ENCODE data around the gene IER2. TPM values are rescaled to one million over a fixed set of nuclear protein-coding genes. Genes with fewer than 3 reads are reported as not detected.
"Not testable (repeated sequence)": the region's sequence is repeated elsewhere in the genome, so short reads cannot be mapped to it uniquely, and the experiment has no call there.

Gene IER2
- total RNA-seq, 2 donors from 2014 or later, result 85.9 to 140 TPM

DNA sequence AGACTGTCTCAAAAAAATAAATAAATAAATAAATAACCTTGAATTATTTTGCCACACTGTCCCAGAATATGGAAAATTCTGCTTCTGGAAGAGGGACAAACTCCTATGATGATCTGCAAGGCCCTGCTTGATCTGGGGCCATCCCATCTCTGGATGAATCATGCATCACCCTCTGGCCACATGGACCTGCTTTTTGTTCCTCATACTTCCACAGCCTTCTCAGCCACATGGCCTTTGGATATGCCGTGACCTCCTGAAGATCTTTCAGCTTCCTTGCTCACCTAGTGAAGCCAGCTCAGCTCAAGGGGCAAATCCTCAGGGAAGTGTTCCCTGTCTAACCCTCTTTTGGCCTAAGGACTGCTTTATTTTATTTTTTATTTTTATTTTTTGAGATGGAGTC, 10.3 kb downstream of the IER2 start:
- H3K27ac Mint-ChIP-seq, result no peak overlapping the region
- peaks cover 27% of the 10 kb centered on the region for H3K4me1 Mint-ChIP-seq
- H3K9me3 Mint-ChIP-seq, result no peaks in the 10 kb centered on the region
- no peak overlapping the region for H3K4me3 Mint-ChIP-seq
- ATAC-seq (replicated peaks), result no peak
- H3K36me3 Mint-ChIP-seq (ENCODE audit: low read depth), result peaks cover 12% of the 10 kb centered on the region
- no peaks in the 10 kb centered on the region for H3K27me3 Mint-ChIP-seq

- no peaks in the 10 kb centered on the region for H3K27me3 Mint-ChIP-seq
- no peaks in the 10 kb centered on the region for H3K9me3 Mint-ChIP-seq
- ATAC-seq (replicated peaks), result peak; percentile 75
- H3K27ac Mint-ChIP-seq, result peak overlapping the region; percentile 84
- peaks cover 19% of the 10 kb centered on the region for H3K4me1 Mint-ChIP-seq
- peak overlapping the region; percentile 86 for H3K4me3 Mint-ChIP-seq
- no peaks in the 10 kb centered on the region for H3K36me3 Mint-ChIP-seq (ENCODE audit: low read depth)
These were observed 12.8 kb downstream of the IER2 start for GRCh38 chr19:13162724-13163608.

DNA sequence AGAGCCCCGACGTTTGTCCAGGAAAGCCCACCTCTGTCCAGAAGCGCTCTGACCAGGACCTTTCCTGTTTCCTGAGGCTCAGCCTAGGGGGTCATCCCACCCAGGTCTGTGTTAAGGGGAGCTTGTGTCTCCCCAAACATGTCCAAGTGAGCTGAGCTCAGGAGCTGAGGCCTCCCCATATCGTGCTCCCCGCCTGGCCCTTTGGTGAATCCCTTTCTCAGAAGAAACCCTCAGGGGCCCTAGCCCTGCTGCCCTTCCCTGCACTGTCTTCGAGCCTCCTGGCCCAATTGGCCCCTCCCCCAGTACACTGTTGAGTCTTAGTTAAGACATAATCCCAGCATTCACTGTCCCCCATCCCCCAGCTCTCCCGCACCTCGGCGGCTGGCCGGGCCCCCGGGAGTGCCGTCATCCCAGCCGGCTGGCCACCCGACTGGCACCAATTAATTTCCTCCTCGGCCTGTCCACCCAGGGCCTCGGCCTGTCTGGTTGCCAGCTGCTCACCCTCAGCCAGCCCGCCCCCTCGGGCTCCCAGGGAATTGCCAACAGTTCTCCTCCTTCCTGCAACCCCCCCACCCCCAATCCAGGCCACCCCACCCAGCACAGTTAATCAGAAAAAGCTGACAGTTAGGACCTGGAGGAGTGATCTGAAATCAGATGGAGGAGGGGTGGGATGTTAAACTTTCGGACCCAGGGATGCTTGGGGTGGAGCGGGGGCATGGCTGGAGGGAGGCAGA, 13.6 kb downstream of the IER2 start:
- Mint-ChIP-seq H3K4me3 (peak overlapping the region; percentile 86), H3K27ac (peak overlapping the region; percentile 84), H3K4me1 (peaks cover 19% of the 10 kb centered on the region), H3K9me3 (no peaks in the 10 kb centered on the region), H3K27me3 (no peaks in the 10 kb centered on the region), H3K36me3 (ENCODE audit: low read depth) (no peaks in the 10 kb centered on the region)
- peak; percentile 8 for ATAC-seq (replicated peaks)

DNA sequence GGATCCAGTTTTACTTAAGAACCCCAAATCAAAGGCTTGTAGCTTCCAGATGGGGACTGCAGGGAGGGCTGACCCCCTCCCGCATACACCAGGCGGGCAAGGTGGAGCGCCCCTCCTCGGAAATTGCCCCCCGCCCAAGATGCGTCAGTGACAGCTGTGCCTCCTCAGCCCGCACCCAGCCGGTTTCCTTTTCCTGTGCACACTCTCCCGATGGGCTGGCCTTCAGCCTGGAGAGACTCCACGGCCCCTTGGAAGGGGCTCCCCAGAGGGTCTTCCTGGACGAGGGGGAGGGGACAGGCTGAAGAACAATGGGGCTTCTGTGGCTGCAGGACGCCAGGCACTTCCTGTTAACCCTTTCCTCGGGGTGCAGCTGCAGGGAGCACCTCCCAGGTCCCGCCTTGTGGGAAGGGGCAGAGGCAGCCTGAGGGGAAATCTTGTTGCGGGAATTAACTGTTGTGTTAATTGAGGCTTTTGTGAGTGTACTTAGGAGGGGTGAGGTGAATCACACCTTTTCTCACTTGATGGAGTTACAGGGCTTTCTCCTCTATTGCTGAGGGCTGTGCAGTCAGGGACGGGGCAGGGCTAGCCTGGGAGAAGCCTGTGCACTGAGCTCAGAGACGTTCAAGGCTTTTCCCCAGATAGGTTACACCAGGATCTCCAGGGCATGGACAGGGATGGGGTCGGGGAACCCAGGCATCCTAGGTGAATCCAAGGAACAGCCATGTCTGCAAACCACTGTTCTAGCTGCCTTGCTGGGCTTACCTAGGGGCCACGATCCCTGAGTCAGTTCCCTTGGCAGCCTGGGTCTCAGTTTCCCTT, 14.3 kb downstream of the IER2 start:
- ATAC-seq (replicated peaks), result peak; percentile 18
- Mint-ChIP-seq H3K36me3 (ENCODE audit: low read depth) (no peaks in the 10 kb centered on the region), H3K4me3 (peak overlapping the region; percentile 86), H3K4me1 (peaks cover 24% of the 10 kb centered on the region), H3K9me3 (no peaks in the 10 kb centered on the region), H3K27ac (peak overlapping the region; percentile 87), H3K27me3 (no peaks in the 10 kb centered on the region)

GRCh38 chr19:13165162-13165997, 15.2 kb downstream of the IER2 start:
- Mint-ChIP-seq H3K9me3 (no peaks in the 10 kb centered on the region), H3K27me3 (no peaks in the 10 kb centered on the region), H3K36me3 (ENCODE audit: low read depth) (no peaks in the 10 kb centered on the region), H3K4me1 (peaks cover 32% of the 10 kb centered on the region), H3K27ac (peak overlapping the region; percentile 87), H3K4me3 (peak overlapping the region; percentile 86)
- ATAC-seq (replicated peaks), result no peak

- Mint-ChIP-seq H3K4me1 (peaks cover 36% of the 10 kb centered on the region), H3K4me3 (peak overlapping the region; percentile 78)
- not testable (repeated sequence) for H3K27ac Mint-ChIP-seq; ATAC-seq (replicated peaks); H3K27me3 Mint-ChIP-seq; H3K36me3 Mint-ChIP-seq (ENCODE audit: low read depth); H3K9me3 Mint-ChIP-seq
These were observed 15.9 kb downstream of the IER2 start for GRCh38 chr19:13166151-13166550.

DNA sequence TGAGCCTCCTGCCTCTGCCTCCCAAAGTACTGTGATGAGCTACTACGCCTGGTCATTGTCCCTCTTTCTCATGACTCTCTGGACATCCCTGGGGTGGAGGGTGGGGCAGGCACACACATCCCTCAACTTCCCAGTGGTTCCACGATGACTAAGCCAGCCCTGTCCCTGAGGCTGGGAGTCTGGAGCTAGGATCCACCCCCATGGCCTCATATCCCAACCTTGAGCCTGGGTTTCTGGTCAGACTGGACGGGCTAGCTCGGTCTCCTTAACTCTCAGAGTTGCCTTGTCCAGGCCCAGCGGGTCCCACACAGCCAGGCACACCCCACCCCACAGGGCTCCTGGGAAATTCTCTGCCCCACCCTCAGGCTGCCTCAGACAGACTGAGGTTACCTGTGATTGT, 19.6 kb downstream of the IER2 start:
- H3K36me3 Mint-ChIP-seq (ENCODE audit: low read depth), result no peaks in the 10 kb centered on the region
- no peak for ATAC-seq (replicated peaks)
- H3K4me1 Mint-ChIP-seq, result peaks cover 35% of the 10 kb centered on the region
- H3K4me3 Mint-ChIP-seq, result peak overlapping the region; percentile 78
- no peaks in the 10 kb centered on the region for H3K27me3 Mint-ChIP-seq
- H3K27ac Mint-ChIP-seq, result peak overlapping the region; percentile 37
- H3K9me3 Mint-ChIP-seq, result no peaks in the 10 kb centered on the region

DNA sequence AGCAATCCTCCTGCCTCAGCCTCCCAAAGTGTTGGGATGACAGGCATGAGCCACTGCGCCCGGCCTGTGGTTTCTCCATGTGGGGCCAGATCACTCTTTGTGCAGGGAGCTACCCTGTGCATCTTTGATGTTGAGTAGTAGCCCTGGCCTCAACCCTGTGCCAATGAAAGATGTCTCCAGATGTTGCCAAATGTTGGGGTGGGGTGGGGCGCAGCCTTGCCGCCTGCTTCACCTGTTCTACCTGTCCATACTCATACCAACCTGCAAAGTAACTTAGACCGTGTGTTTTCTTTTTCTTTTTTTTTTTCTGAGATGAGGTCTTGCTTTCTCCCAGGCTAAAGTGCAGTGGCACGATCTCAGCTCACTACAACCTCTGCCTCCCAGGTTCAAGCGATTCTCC, 20.9 kb downstream of the IER2 start:
- Mint-ChIP-seq H3K4me1 (peaks cover 33% of the 10 kb centered on the region), H3K27ac (peak overlapping the region; percentile 98), H3K9me3 (no peaks in the 10 kb centered on the region), H3K27me3 (no peaks in the 10 kb centered on the region), H3K4me3 (peak overlapping the region; percentile 93), H3K36me3 (ENCODE audit: low read depth) (no peaks in the 10 kb centered on the region)
- no peak for ATAC-seq (replicated peaks)

DNA sequence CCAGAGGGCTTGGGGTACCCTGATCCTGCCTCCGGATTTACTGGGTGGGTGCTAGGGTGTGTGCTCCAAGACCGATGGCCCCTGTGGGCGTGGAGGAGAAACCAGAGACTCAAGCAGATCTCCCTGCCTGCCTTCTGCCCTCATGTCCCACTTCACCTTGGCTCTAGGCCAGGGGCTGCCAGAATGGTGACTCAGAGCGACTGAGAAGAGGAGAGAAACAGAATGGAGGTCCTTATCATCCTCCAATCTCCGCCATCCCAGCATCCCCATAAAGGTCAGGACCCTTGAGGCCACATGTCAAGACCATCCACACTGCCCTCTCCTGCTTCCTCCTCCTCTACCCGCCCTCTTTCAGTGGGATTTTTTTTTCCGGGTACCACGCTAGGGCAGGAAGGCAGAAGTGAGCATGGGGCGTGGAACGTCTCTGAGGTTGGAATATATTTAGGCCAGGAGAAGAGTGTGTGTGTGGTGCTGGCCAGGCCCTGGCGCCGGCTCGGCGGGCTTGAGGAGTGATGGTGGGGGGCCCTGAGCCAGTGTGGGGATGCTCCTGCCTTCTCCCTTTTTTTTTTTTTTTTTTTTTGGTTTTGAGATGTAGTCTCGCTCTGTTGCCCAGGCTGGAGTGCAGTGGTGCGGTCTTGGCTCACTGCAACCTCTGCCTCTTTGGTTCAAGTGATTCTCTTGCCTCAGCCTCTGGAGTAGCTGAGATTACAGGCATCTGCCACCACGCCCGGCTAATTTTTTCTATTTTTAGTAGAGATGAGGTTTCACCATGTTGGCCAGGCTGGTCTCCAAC, 22.3 kb downstream of the IER2 start:
- Mint-ChIP-seq H3K9me3 (no peaks in the 10 kb centered on the region), H3K27ac (peak overlapping the region; percentile 98), H3K4me3 (peak overlapping the region; percentile 93), H3K27me3 (no peaks in the 10 kb centered on the region), H3K36me3 (ENCODE audit: low read depth) (no peaks in the 10 kb centered on the region), H3K4me1 (peaks cover 28% of the 10 kb centered on the region)
- ATAC-seq (replicated peaks), result peak; percentile 43

GRCh38 chr19:13173139-13173737, 23.0 kb downstream of the IER2 start:
- H3K9me3 Mint-ChIP-seq, result no peaks in the 10 kb centered on the region
- H3K4me3 Mint-ChIP-seq, result peak overlapping the region; percentile 93
- ATAC-seq (replicated peaks), result no peak
- no peaks in the 10 kb centered on the region for H3K36me3 Mint-ChIP-seq (ENCODE audit: low read depth)
- peaks cover 28% of the 10 kb centered on the region for H3K4me1 Mint-ChIP-seq
- H3K27ac Mint-ChIP-seq, result peak overlapping the region; percentile 98
- H3K27me3 Mint-ChIP-seq, result no peaks in the 10 kb centered on the region

GRCh38 chr19:13176345-13176744, 26.1 kb downstream of the IER2 start:
- H3K9me3 Mint-ChIP-seq, result no peaks in the 10 kb centered on the region
- no peak for ATAC-seq (replicated peaks)
- H3K4me3 Mint-ChIP-seq, result no peak overlapping the region
- H3K36me3 Mint-ChIP-seq (ENCODE audit: low read depth), result no peaks in the 10 kb centered on the region
- no peak overlapping the region for H3K27ac Mint-ChIP-seq
- H3K27me3 Mint-ChIP-seq, result no peaks in the 10 kb centered on the region
- peaks cover 20% of the 10 kb centered on the region for H3K4me1 Mint-ChIP-seq

- H3K4me3 Mint-ChIP-seq; H3K9me3 Mint-ChIP-seq; ATAC-seq (replicated peaks); H3K27ac Mint-ChIP-seq; H3K36me3 Mint-ChIP-seq (ENCODE audit: low read depth); H3K27me3 Mint-ChIP-seq: not testable (repeated sequence)
- H3K4me1 Mint-ChIP-seq, result peaks cover 11% of the 10 kb centered on the region
These were observed 27.4 kb downstream of the IER2 start for GRCh38 chr19:13177584-13177983.

- ATAC-seq (replicated peaks); H3K4me3 Mint-ChIP-seq; H3K36me3 Mint-ChIP-seq (ENCODE audit: low read depth); H3K27me3 Mint-ChIP-seq; H3K9me3 Mint-ChIP-seq; H3K27ac Mint-ChIP-seq: not testable (repeated sequence)
- H3K4me1 Mint-ChIP-seq, result peaks cover 10% of the 10 kb centered on the region
These were observed 28.1 kb downstream of the IER2 start for GRCh38 chr19:13178291-13178690.
